SK-N-SH treated with all-trans-retinoic acid at 6 μM for 48 hours (cell line): ENCODE results near the gene TMEM222.

Experiments
- ATAC-seq: fragments of 200-7000 bp; cut with Tn5 transposase; 3 replicates; pipeline ENCODE4 v1.9.1; 2020; ENCODE audit warnings: mild to moderate bottlenecking, moderate library complexity
- ARNTL ChIP-seq: fragments of 450-650 bp; formaldehyde crosslinking; IDR thresholded peaks from 2 replicates; pipeline ENCODE4 v1.5.0; 2020; ENCODE audit warnings: low read depth, mild to moderate bottlenecking, moderate library complexity, borderline replicate concordance
- CREB5 ChIP-seq: fragments of 250-450 bp; sonication (Bioruptor Pico); IDR thresholded peaks from 2 replicates; pipeline ENCODE4 v1.5.1; 2020; ENCODE audit warnings: low read depth, mild to moderate bottlenecking, moderate library complexity
- CSDC2 ChIP-seq: fragments of 250-450 bp; sonication (Bioruptor Pico); IDR thresholded peaks from 2 replicates; pipeline ENCODE4 v1.5.0; 2020; ENCODE audit warnings: mild to moderate bottlenecking, moderate library complexity
- GLIS3 ChIP-seq: fragments of 250-450 bp; sonication (Bioruptor Pico); IDR thresholded peaks from 2 replicates; pipeline ENCODE4 v1.5.0; 2020; ENCODE audit warnings: mild to moderate bottlenecking, moderate library complexity
- ISL1 ChIP-seq: fragments of 250-450 bp; sonication (Bioruptor Pico); IDR thresholded peaks from 2 replicates; pipeline ENCODE4 v2.1.2; 2022; ENCODE audit warnings: mild to moderate bottlenecking, moderate library complexity
- OSR1 ChIP-seq: fragments of 250-450 bp; sonication (Bioruptor Pico); IDR thresholded peaks from 2 replicates; pipeline ENCODE4 v1.8.0; 2022; ENCODE audit warnings: moderate library complexity, mild to moderate bottlenecking, inconsistent platforms
- POU6F1 ChIP-seq: fragments of 250-450 bp; sonication (Bioruptor Pico); IDR thresholded peaks from 2 replicates; pipeline ENCODE4 v1.8.0; 2021; ENCODE audit warnings: low read depth, mild to moderate bottlenecking, moderate library complexity, borderline replicate concordance
- PPARA ChIP-seq: fragments of 250-450 bp; sonication (Bioruptor Pico); IDR thresholded peaks from 2 replicates; pipeline ENCODE4 v1.5.0; 2020; ENCODE audit warnings: mild to moderate bottlenecking, borderline replicate concordance
- RARB ChIP-seq: fragments of 250-450 bp; sonication (Bioruptor Pico); IDR thresholded peaks from 2 replicates; pipeline ENCODE4 v1.8.0; 2021; ENCODE audit warnings: mild to moderate bottlenecking, moderate library complexity
- SNAI2 ChIP-seq: fragments of 250-450 bp; sonication (Bioruptor Pico); IDR thresholded peaks from 2 replicates; pipeline ENCODE4 v1.5.0; 2020; ENCODE audit warnings: mild to moderate bottlenecking, moderate library complexity
- TCF4 ChIP-seq: fragments of 250-450 bp; sonication (Bioruptor Pico); IDR thresholded peaks from 2 replicates; pipeline ENCODE4 v1.8.0; 2021; ENCODE audit warnings: mild to moderate bottlenecking, moderate library complexity, borderline replicate concordance
- TOX ChIP-seq: fragments of 250-450 bp; sonication (Bioruptor Pico); IDR thresholded peaks from 2 replicates; pipeline ENCODE4 v1.8.0; 2021; ENCODE audit warnings: mild to moderate bottlenecking, moderate library complexity, borderline replicate concordance
- TSHZ2 ChIP-seq: fragments of 250-450 bp; sonication (Bioruptor Pico); IDR thresholded peaks from 2 replicates; pipeline ENCODE4 v1.5.0; 2020; ENCODE audit warnings: mild to moderate bottlenecking, moderate library complexity
- ZFP3 ChIP-seq: fragments of 250-450 bp; sonication (Bioruptor Pico); IDR thresholded peaks from 2 replicates; pipeline ENCODE4 v1.5.0; 2020; ENCODE audit warnings: mild to moderate bottlenecking, moderate library complexity
- ZFP30 ChIP-seq: fragments of 450-650 bp; formaldehyde crosslinking; IDR thresholded peaks from 2 replicates; pipeline ENCODE4 v1.5.0; 2022; ENCODE audit warnings: mild to moderate bottlenecking, moderate library complexity
- ZNF565 ChIP-seq: fragments of 450-650 bp; formaldehyde crosslinking; conservative IDR thresholded peaks from 2 replicates; pipeline ENCODE4 v1.5.0; 2020; ENCODE audit warnings: low read depth, mild to moderate bottlenecking, moderate library complexity
- ZNF8 ChIP-seq: fragments of 450-650 bp; formaldehyde crosslinking; IDR thresholded peaks from 2 replicates; pipeline ENCODE4 v1.5.0; 2020; ENCODE audit warnings: mild to moderate bottlenecking, moderate library complexity
- TF ChIP-seq, protein P1 (sequence below): fragments of 250-450 bp; sonication (Bioruptor Pico); IDR thresholded peaks from 2 replicates; pipeline ENCODE4 v1.5.1; 2021; ENCODE audit warnings: mild to moderate bottlenecking, moderate library complexity
- TF ChIP-seq, protein P2 (sequence below): fragments of 250-450 bp; sonication (Bioruptor Pico); IDR thresholded peaks from 2 replicates; pipeline ENCODE4 v1.8.0; 2020; ENCODE audit warnings: mild to moderate bottlenecking, moderate library complexity, borderline replicate concordance

The TMEM222 gene

GRCh38 chr1:27381969-27382762 lies 60.2 kb downstream of the TMEM222 start:
- TF ChIP-seq ZNF565 (CRISPR knock-in tag) (no peak), ZFP30 (CRISPR knock-in tag) (no peak), GLIS3 (no peak), ARNTL (CRISPR knock-in tag) (no peak), ZFP3 (CRISPR knock-in tag) (no peak), ISL1 (CRISPR knock-in tag) (no peak), CREB5 (CRISPR knock-in tag) (no peak), SNAI2 (CRISPR knock-in tag) (no peak), PPARA (CRISPR knock-in tag) (no peak), RARB (CRISPR knock-in tag) (no peak), TSHZ2 (CRISPR knock-in tag) (no peak), POU6F1 (CRISPR knock-in tag) (no peak)
- TF ChIP-seq, protein P1, sequence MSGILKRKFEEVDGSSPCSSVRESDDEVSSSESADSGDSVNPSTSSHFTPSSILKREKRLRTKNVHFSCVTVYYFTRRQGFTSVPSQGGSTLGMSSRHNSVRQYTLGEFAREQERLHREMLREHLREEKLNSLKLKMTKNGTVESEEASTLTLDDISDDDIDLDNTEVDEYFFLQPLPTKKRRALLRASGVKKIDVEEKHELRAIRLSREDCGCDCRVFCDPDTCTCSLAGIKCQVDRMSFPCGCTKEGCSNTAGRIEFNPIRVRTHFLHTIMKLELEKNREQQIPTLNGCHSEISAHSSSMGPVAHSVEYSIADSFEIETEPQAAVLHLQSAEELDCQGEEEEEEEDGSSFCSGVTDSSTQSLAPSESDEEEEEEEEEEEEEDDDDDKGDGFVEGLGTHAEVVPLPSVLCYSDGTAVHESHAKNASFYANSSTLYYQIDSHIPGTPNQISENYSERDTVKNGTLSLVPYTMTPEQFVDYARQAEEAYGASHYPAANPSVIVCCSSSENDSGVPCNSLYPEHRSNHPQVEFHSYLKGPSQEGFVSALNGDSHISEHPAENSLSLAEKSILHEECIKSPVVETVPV (CRISPR knock-in tag) = no peak
- TF ChIP-seq, all 23 proteins: peak for 0
- no peak for ATAC-seq

- ATAC-seq = no peak
- no peak for TF ChIP-seq TOX (CRISPR knock-in tag)
- no peak for TF ChIP-seq CREB5 (CRISPR knock-in tag)
- no peak for TF ChIP-seq SNAI2 (CRISPR knock-in tag)
- TF ChIP-seq PPARA (CRISPR knock-in tag) = no peak
- TF ChIP-seq, protein P1 (CRISPR knock-in tag) = no peak
- no peak for TF ChIP-seq CSDC2
- no peak for TF ChIP-seq ZNF8 (CRISPR knock-in tag)
- no peak for TF ChIP-seq OSR1 (CRISPR knock-in tag)
Observed at GRCh38 chr1:27383039-27383605, 61.2 kb downstream of the TMEM222 start, which contains the start of gene CD164L2. Gene CD164L2, minus strand, starts transcription at chr1:27383333. Its CDS starts 94 bp downstream, at chr1:27383239.

- no peak for ATAC-seq
- TF ChIP-seq POU6F1 (CRISPR knock-in tag) (no peak), ZNF565 (CRISPR knock-in tag) (no peak), CSDC2 (no peak), TCF4 (CRISPR knock-in tag) (no peak), CREB5 (CRISPR knock-in tag) (no peak), ZFP3 (CRISPR knock-in tag) (no peak), OSR1 (CRISPR knock-in tag) (no peak)
- TF ChIP-seq, protein P2, sequence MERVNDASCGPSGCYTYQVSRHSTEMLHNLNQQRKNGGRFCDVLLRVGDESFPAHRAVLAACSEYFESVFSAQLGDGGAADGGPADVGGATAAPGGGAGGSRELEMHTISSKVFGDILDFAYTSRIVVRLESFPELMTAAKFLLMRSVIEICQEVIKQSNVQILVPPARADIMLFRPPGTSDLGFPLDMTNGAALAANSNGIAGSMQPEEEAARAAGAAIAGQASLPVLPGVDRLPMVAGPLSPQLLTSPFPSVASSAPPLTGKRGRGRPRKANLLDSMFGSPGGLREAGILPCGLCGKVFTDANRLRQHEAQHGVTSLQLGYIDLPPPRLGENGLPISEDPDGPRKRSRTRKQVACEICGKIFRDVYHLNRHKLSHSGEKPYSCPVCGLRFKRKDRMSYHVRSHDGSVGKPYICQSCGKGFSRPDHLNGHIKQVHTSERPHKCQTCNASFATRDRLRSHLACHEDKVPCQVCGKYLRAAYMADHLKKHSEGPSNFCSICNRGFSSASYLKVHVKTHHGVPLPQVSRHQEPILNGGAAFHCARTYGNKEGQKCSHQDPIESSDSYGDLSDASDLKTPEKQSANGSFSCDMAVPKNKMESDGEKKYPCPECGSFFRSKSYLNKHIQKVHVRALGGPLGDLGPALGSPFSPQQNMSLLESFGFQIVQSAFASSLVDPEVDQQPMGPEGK = no peak
Observed at GRCh38 chr1:27383661-27384060, 61.7 kb downstream of the TMEM222 start.
